Ishikawa (cell line): ENCODE data around the gene ADCY10.

ENCODE experiments used
- CREB1 ChIP-seq: IDR thresholded peaks from 2 replicates; pipeline ENCODE4 v1.6.1; 2012; ENCODE audit warnings: low read depth
- EP300 ChIP-seq: IDR thresholded peaks from 2 replicates; pipeline ENCODE4 v1.6.1; 2012; ENCODE audit warnings: borderline replicate concordance
- TEAD4 ChIP-seq: IDR thresholded peaks from 2 replicates; pipeline ENCODE4 v1.6.1; 2012
- ZBTB7A ChIP-seq: IDR thresholded peaks from 2 replicates; pipeline ENCODE4 v1.6.1; 2012; ENCODE audit warnings: low read depth

- TF ChIP-seq ZBTB7A, result no peak
- TF ChIP-seq CREB1, result no peak
- no peak for TF ChIP-seq TEAD4
- no peak for TF ChIP-seq EP300
Measured at GRCh38 chr1:167803358-167804207, 110.4 kb downstream of the ADCY10 start.
